Activated naive CD8-positive, alpha-beta T cell (primary cell): ENCODE measurements around the gene CEP192.

Source experiments
- H3K27ac Mint-ChIP-seq: one replicate; pipeline ENCODE4 v1.8.0; 2021; ENCODE audit warnings: mixed read lengths
- H3K27me3 Mint-ChIP-seq: one replicate; pipeline ENCODE4 v1.8.0; 2021; ENCODE audit warnings: mixed read lengths
- H3K36me3 Mint-ChIP-seq: one replicate; pipeline ENCODE4 v1.8.0; 2021; ENCODE audit warnings: mixed read lengths
- H3K4me1 Mint-ChIP-seq: one replicate; pipeline ENCODE4 v1.8.0; 2021; ENCODE audit warnings: low read depth, mixed read lengths
- H3K4me3 Mint-ChIP-seq: one replicate; pipeline ENCODE4 v1.8.0; 2021; ENCODE audit warnings: mild to moderate bottlenecking, mixed read lengths
- H3K9me3 Mint-ChIP-seq: one replicate; pipeline ENCODE4 v1.8.0; 2021; ENCODE audit warnings: low read depth, mixed read lengths

The CEP192 gene

GRCh38 chr18:12990967-12991820 lies at the start of gene CEP192:
Gene CEP192, plus strand, starts transcription at chr18:12991362. Its CDS starts 8,063 bp downstream, at chr18:12999425.
- peak within 1 kb of the TSS; percentile 96 for H3K27ac Mint-ChIP-seq
- no peaks in the 10 kb centered on the region for H3K9me3 Mint-ChIP-seq
- no peaks in the 10 kb centered on the region for H3K36me3 Mint-ChIP-seq
- H3K4me1 Mint-ChIP-seq = peaks cover 16% of the 10 kb centered on the region
- H3K4me3 Mint-ChIP-seq = peak within 1 kb of the TSS; percentile 98
- H3K27me3 Mint-ChIP-seq = no peaks in the 10 kb centered on the region

GRCh38 chr18:12943215-12943614 lies 47.9 kb upstream of the CEP192 start:
- H3K36me3 Mint-ChIP-seq = no peaks in the 10 kb centered on the region
- H3K4me3 Mint-ChIP-seq = no peak overlapping the region
- no peaks in the 10 kb centered on the region for H3K9me3 Mint-ChIP-seq
- H3K27ac Mint-ChIP-seq = no peak overlapping the region
- no peaks in the 10 kb centered on the region for H3K27me3 Mint-ChIP-seq
- H3K4me1 Mint-ChIP-seq = peaks cover 17% of the 10 kb centered on the region

GRCh38 chr18:12944709-12945108 lies 46.5 kb upstream of the CEP192 start:
- Mint-ChIP-seq H3K27me3 (no peaks in the 10 kb centered on the region), H3K9me3 (no peaks in the 10 kb centered on the region), H3K36me3 (no peaks in the 10 kb centered on the region), H3K27ac (no peak overlapping the region), H3K4me3 (no peak overlapping the region), H3K4me1 (peaks cover 21% of the 10 kb centered on the region)

- H3K4me1 Mint-ChIP-seq = peaks cover 39% of the 10 kb centered on the region
- peak overlapping the region; percentile 100 for H3K27ac Mint-ChIP-seq
- H3K4me3 Mint-ChIP-seq = peak overlapping the region; percentile 99
Measured at GRCh38 chr18:12946549-12947284, 44.4 kb upstream of the CEP192 start.

GRCh38 chr18:12947285-12948049 lies 43.7 kb upstream of the CEP192 start, which contains the start of gene SEH1L:
Gene SEH1L, plus strand, starts transcription at chr18:12948011. Its CDS starts 111 bp downstream, at chr18:12948122.
- Mint-ChIP-seq H3K4me1 (peaks cover 41% of the 10 kb centered on the region), H3K4me3 (peak within 1 kb of the TSS; percentile 99), H3K27ac (peak within 1 kb of the TSS; percentile 100), H3K9me3 (no peaks in the 10 kb centered on the region), H3K27me3 (no peaks in the 10 kb centered on the region), H3K36me3 (peaks cover 3% of the 10 kb centered on the region)

More at GRCh38 chr18:12946549-12947284, 44.4 kb upstream of the CEP192 start:
- H3K36me3 Mint-ChIP-seq = peaks cover 3% of the 10 kb centered on the region
- H3K27me3 Mint-ChIP-seq = no peaks in the 10 kb centered on the region
- no peaks in the 10 kb centered on the region for H3K9me3 Mint-ChIP-seq

- peak overlapping the region; percentile 90 for H3K4me3 Mint-ChIP-seq
- peaks cover 6% of the 10 kb centered on the region for H3K36me3 Mint-ChIP-seq
- no peaks in the 10 kb centered on the region for H3K9me3 Mint-ChIP-seq
- peaks cover 46% of the 10 kb centered on the region for H3K4me1 Mint-ChIP-seq
- H3K27ac Mint-ChIP-seq = peak overlapping the region; percentile 96
- H3K27me3 Mint-ChIP-seq = no peaks in the 10 kb centered on the region
Measured at GRCh38 chr18:12948050-12948804, 42.9 kb upstream of the CEP192 start.

GRCh38 chr18:12958478-12958877 lies 32.7 kb upstream of the CEP192 start:
- Mint-ChIP-seq H3K4me1 (peaks cover 30% of the 10 kb centered on the region), H3K36me3 (peaks cover 15% of the 10 kb centered on the region), H3K27ac (no peak overlapping the region), H3K4me3 (no peak overlapping the region), H3K27me3 (no peaks in the 10 kb centered on the region), H3K9me3 (no peaks in the 10 kb centered on the region)

GRCh38 chr18:12960395-12960794 lies 30.8 kb upstream of the CEP192 start:
- Mint-ChIP-seq H3K4me3 (no peak overlapping the region), H3K36me3 (peaks cover 17% of the 10 kb centered on the region), H3K27ac (no peak overlapping the region)

GRCh38 chr18:12960853-12961397 lies 30.2 kb upstream of the CEP192 start:
- Mint-ChIP-seq H3K27ac (no peak overlapping the region), H3K27me3 (no peaks in the 10 kb centered on the region), H3K4me3 (no peak overlapping the region), H3K4me1 (peaks cover 27% of the 10 kb centered on the region), H3K36me3 (peaks cover 18% of the 10 kb centered on the region), H3K9me3 (no peaks in the 10 kb centered on the region)

More at GRCh38 chr18:12960395-12960794, 30.8 kb upstream of the CEP192 start:
- H3K4me1 Mint-ChIP-seq = peaks cover 27% of the 10 kb centered on the region
- H3K9me3 Mint-ChIP-seq = no peaks in the 10 kb centered on the region
- H3K27me3 Mint-ChIP-seq = no peaks in the 10 kb centered on the region

GRCh38 chr18:12963069-12963468 lies 28.1 kb upstream of the CEP192 start:
- Mint-ChIP-seq H3K36me3 (peaks cover 21% of the 10 kb centered on the region), H3K4me1 (peaks cover 31% of the 10 kb centered on the region), H3K4me3 (no peak overlapping the region), H3K9me3 (no peaks in the 10 kb centered on the region), H3K27ac (no peak overlapping the region), H3K27me3 (no peaks in the 10 kb centered on the region)

GRCh38 chr18:12968115-12968514 lies 23.0 kb upstream of the CEP192 start:
- no peaks in the 10 kb centered on the region for H3K9me3 Mint-ChIP-seq
- H3K36me3 Mint-ChIP-seq = peaks cover 24% of the 10 kb centered on the region
- peaks cover 16% of the 10 kb centered on the region for H3K4me1 Mint-ChIP-seq
- H3K4me3 Mint-ChIP-seq = no peak overlapping the region
- no peaks in the 10 kb centered on the region for H3K27me3 Mint-ChIP-seq
- no peak overlapping the region for H3K27ac Mint-ChIP-seq

- Mint-ChIP-seq H3K36me3 (peaks cover 22% of the 10 kb centered on the region), H3K9me3 (no peaks in the 10 kb centered on the region), H3K4me3 (no peak overlapping the region), H3K4me1 (peaks cover 16% of the 10 kb centered on the region), H3K27ac (no peak overlapping the region), H3K27me3 (no peaks in the 10 kb centered on the region)
Measured at GRCh38 chr18:12968619-12969018, 22.5 kb upstream of the CEP192 start.

GRCh38 chr18:12973562-12974213 lies 17.5 kb upstream of the CEP192 start:
- H3K27me3 Mint-ChIP-seq = no peaks in the 10 kb centered on the region
- no peak overlapping the region for H3K4me3 Mint-ChIP-seq
- peak overlapping the region; percentile 1 for H3K27ac Mint-ChIP-seq
- no peaks in the 10 kb centered on the region for H3K9me3 Mint-ChIP-seq
- peaks cover 10% of the 10 kb centered on the region for H3K4me1 Mint-ChIP-seq
- peaks cover 22% of the 10 kb centered on the region for H3K36me3 Mint-ChIP-seq
